ENCODE results near the gene SCAF1. TPM values are rescaled to one million over a fixed set of nuclear protein-coding genes. Genes with fewer than 3 reads are reported as not detected.

SCAF1 gene
- total RNA-seq, 1 donor from 2014 or later: 19.5 TPM

Small RNA genes within 50 kb of the gene (small RNA-seq; reads per million reads assigned to genes)
- not detected for gene MIR5088 (ENCODE audit: low replicate concordance)

Other genes starting within 250 kb of the SCAF1 start
- not detected for gene PTH2, start 218.8 kb upstream of the SCAF1 start, total RNA-seq
- gene GFY, start 216.8 kb upstream of the SCAF1 start, total RNA-seq: not detected
- 1.4 TPM for gene SLC17A7, start 200.7 kb upstream of the SCAF1 start, total RNA-seq
- 58.3 TPM for gene PIH1D1, start 190.4 kb upstream of the SCAF1 start, total RNA-seq
- 34.6 TPM for gene ALDH16A1, start 189.0 kb upstream of the SCAF1 start, total RNA-seq
- 2.5 TPM for gene FLT3LG, start 168.0 kb upstream of the SCAF1 start, total RNA-seq
- 1,944 TPM for gene RPL13A, start 154.6 kb upstream of the SCAF1 start, total RNA-seq
- 5,071 TPM for gene RPS11, start 145.8 kb upstream of the SCAF1 start, total RNA-seq
- 122 TPM for gene FCGRT, start 129.5 kb upstream of the SCAF1 start, total RNA-seq
- gene RCN3, start 114.2 kb upstream of the SCAF1 start, total RNA-seq: 41.4 TPM
- gene NOSIP, start 61.7 kb upstream of the SCAF1 start, total RNA-seq: 47.6 TPM
- 3.4 TPM for gene PRRG2, start 60.9 kb upstream of the SCAF1 start, total RNA-seq
- 9.4 TPM for gene PRR12, start 51.0 kb upstream of the SCAF1 start, total RNA-seq
- 15.5 TPM for gene RRAS, start 2.1 kb upstream of the SCAF1 start, total RNA-seq
- 44.0 TPM for gene IRF3, start 23.6 kb downstream of the SCAF1 start, total RNA-seq
- gene BCL2L12, start 23.7 kb downstream of the SCAF1 start, total RNA-seq: 10.9 TPM
- gene PRMT1, start 35.1 kb downstream of the SCAF1 start, total RNA-seq: 208 TPM
- gene ADM5, start 47.4 kb downstream of the SCAF1 start, total RNA-seq: 0.92 TPM
- 5.1 TPM for gene CPT1C, start 48.9 kb downstream of the SCAF1 start, total RNA-seq
- 1.1 TPM for gene TSKS, start 121.1 kb downstream of the SCAF1 start, total RNA-seq
- 56.2 TPM for gene AP2A1, start 124.8 kb downstream of the SCAF1 start, total RNA-seq
- gene FUZ, start 171.1 kb downstream of the SCAF1 start, total RNA-seq: 25.7 TPM
- gene MED25, start 176.1 kb downstream of the SCAF1 start, total RNA-seq: 38.2 TPM
- 78.4 TPM for gene PTOV1, start 208.9 kb downstream of the SCAF1 start, total RNA-seq
- 23.1 TPM for gene PNKP, start 225.4 kb downstream of the SCAF1 start, total RNA-seq
- gene AKT1S1, start 235.1 kb downstream of the SCAF1 start, total RNA-seq: 4.5 TPM
- gene TBC1D17, start 235.5 kb downstream of the SCAF1 start, total RNA-seq: 11.9 TPM

All from tongue (tissue), 2 donors.